Measurements from ENCODE around the gene ZNF341. TPM values are rescaled to one million over a fixed set of nuclear protein-coding genes. Genes with fewer than 3 reads are reported as not detected.

Gene ZNF341
- total RNA-seq, 1 donor from 2014 or later, result 3.4 TPM

DNA sequence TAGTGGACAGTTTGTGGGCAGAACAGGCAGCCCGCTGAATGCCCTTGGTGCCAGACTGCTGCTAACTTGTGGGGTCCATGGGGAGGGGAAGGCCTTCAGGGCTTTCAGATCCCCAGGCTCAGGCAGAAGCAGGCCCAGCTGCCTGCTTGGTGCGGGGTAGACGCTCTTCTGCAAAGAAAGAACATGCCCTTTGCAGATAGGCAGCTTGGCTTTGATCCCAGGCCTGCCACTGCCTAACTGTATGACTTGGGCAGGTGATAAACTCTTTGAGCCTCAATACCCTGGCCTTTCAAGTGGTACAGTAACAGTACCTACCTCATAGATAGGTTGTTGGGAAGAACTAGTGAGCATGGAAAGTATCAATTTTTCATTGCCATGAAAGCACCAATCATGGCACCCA is 107.8 kb downstream of the ZNF341 start:
- peaks cover 19% of the 10 kb centered on the region for H3K4me1 Mint-ChIP-seq (ENCODE audit: unreplicated experiment)

DNA sequence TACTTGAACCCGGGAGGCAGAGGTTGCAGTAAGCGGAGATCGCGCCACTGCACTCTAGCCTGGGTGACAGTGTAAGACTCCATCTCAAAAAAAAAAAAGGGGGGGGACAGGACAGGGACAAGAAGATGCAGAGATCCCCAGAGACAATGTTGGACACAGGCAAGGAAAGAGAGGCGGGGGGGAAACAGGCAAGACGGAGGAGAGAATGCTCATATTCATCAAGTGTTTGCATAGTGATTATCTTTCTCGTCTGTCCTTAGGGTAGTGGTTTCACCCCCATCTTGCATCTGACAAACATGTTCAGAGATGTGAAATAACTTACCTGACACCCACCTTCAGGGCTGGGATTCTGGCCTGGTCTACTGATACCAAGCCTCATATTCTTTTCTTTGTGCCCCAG is 108.4 kb downstream of the ZNF341 start:
- Mint-ChIP-seq H3K27me3 (ENCODE audit: unreplicated experiment) (no peaks in the 10 kb centered on the region), H3K4me1 (ENCODE audit: unreplicated experiment) (peaks cover 19% of the 10 kb centered on the region), H3K4me3 (ENCODE audit: unreplicated experiment) (no peak overlapping the region), H3K9me3 (ENCODE audit: unreplicated experiment) (no peaks in the 10 kb centered on the region), H3K27ac (ENCODE audit: unreplicated experiment) (no peak overlapping the region), H3K36me3 (ENCODE audit: unreplicated experiment) (peaks cover 9% of the 10 kb centered on the region)
- TF ChIP-seq, protein P1, sequence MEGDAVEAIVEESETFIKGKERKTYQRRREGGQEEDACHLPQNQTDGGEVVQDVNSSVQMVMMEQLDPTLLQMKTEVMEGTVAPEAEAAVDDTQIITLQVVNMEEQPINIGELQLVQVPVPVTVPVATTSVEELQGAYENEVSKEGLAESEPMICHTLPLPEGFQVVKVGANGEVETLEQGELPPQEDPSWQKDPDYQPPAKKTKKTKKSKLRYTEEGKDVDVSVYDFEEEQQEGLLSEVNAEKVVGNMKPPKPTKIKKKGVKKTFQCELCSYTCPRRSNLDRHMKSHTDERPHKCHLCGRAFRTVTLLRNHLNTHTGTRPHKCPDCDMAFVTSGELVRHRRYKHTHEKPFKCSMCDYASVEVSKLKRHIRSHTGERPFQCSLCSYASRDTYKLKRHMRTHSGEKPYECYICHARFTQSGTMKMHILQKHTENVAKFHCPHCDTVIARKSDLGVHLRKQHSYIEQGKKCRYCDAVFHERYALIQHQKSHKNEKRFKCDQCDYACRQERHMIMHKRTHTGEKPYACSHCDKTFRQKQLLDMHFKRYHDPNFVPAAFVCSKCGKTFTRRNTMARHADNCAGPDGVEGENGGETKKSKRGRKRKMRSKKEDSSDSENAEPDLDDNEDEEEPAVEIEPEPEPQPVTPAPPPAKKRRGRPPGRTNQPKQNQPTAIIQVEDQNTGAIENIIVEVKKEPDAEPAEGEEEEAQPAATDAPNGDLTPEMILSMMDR (IDR thresholded peaks at IDR 0.05), result no peak
- DNase-seq (ENCODE audit: extremely low spot score, unreplicated experiment), result no peak

More for the DNA sequence above, 107.8 kb downstream of the ZNF341 start:
- no peak for DNase-seq (ENCODE audit: extremely low spot score, unreplicated experiment)
- Mint-ChIP-seq H3K27ac (ENCODE audit: unreplicated experiment) (no peak overlapping the region), H3K27me3 (ENCODE audit: unreplicated experiment) (no peaks in the 10 kb centered on the region), H3K36me3 (ENCODE audit: unreplicated experiment) (peaks cover 11% of the 10 kb centered on the region), H3K9me3 (ENCODE audit: unreplicated experiment) (no peaks in the 10 kb centered on the region), H3K4me3 (ENCODE audit: unreplicated experiment) (no peak overlapping the region)
- TF ChIP-seq, protein P1 (IDR thresholded peaks at IDR 0.05), result no peak

DNA sequence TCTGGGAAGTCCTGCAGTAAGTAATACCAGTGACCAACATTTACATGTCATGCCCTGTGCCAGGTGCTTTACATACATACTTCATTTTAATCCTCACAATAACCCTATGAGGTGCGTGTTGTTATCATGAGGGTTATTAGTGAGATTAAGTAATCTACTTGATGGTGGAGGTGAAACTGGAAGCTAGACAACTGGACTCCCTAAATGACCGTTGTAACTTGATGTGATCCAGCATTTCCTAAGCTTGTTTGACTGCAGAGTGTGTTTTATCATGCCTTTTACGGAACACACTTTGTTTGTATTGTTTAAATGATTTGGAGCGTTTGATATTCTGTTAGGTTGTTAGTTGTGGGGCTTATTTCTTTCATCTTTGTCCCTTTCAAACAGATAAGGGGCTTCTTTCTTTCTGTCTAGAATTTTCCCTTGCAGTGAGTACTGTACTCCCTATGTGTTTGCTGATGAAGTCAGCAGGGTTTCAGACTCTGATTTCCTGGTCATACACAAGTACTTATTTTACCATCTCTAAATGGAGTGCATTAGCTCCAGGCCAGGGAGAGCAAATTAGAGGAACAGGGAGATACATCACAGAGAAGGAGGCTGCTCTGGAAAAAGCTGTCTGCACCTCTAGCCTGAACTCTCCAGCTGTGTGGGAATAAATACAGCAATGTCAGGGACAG is 109.1 kb downstream of the ZNF341 start:
- Mint-ChIP-seq H3K9me3 (ENCODE audit: unreplicated experiment) (no peaks in the 10 kb centered on the region), H3K36me3 (ENCODE audit: unreplicated experiment) (peaks cover 4% of the 10 kb centered on the region), H3K27me3 (ENCODE audit: unreplicated experiment) (no peaks in the 10 kb centered on the region), H3K4me3 (ENCODE audit: unreplicated experiment) (no peak overlapping the region), H3K4me1 (ENCODE audit: unreplicated experiment) (peaks cover 25% of the 10 kb centered on the region), H3K27ac (ENCODE audit: unreplicated experiment) (no peak overlapping the region)
- TF ChIP-seq, protein P1 (IDR thresholded peaks at IDR 0.05), result no peak
- DNase-seq (ENCODE audit: extremely low spot score, unreplicated experiment), result no peak

DNA sequence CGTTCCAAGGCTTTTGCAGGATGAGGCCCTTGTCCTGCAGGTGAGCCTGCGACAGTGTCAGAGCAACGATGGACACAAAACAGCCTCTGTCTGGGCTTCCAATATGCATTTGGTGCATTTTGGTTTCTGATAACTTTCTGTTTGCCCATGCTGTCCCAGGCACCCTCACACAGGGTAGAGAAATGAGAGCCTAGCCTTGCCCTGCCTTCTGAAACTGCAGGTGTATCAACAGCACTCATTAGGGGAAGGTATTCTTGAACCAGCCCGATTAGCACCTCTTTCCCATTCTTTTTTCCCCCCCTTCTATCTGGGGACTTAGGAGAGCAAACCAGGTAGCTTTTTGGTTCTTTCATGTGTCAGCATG is 109.6 kb downstream of the ZNF341 start:
- Mint-ChIP-seq H3K36me3 (ENCODE audit: unreplicated experiment) (peaks cover 3% of the 10 kb centered on the region), H3K4me1 (ENCODE audit: unreplicated experiment) (peaks cover 30% of the 10 kb centered on the region), H3K27me3 (ENCODE audit: unreplicated experiment) (no peaks in the 10 kb centered on the region), H3K4me3 (ENCODE audit: unreplicated experiment) (no peak overlapping the region), H3K27ac (ENCODE audit: unreplicated experiment) (no peak overlapping the region), H3K9me3 (ENCODE audit: unreplicated experiment) (no peaks in the 10 kb centered on the region)
- TF ChIP-seq, protein P1 (IDR thresholded peaks at IDR 0.05), result no peak
- DNase-seq (ENCODE audit: extremely low spot score, unreplicated experiment), result no peak

Other genes starting within 250 kb of the ZNF341 start
- gene CBFA2T2, start 241.9 kb upstream of the ZNF341 start, total RNA-seq, result 19.6 and 19.9 TPM in 2 replicates
- gene C20orf144, start 69.7 kb upstream of the ZNF341 start, total RNA-seq, result 0.13 and 0.37 TPM in 2 replicates
- 0.52 and 0.54 TPM in 2 replicates for gene ACTL10, start 65.1 kb upstream of the ZNF341 start, total RNA-seq
- gene NECAB3, start 57.6 kb upstream of the ZNF341 start, total RNA-seq, result 29.1 and 30.0 TPM in 2 replicates
- gene E2F1, start 45.6 kb upstream of the ZNF341 start, total RNA-seq, result 5.6 and 6.3 TPM in 2 replicates
- 2.1 and 3.4 TPM in 2 replicates for gene PXMP4, start 11.7 kb upstream of the ZNF341 start, total RNA-seq
- gene CHMP4B, start 79.4 kb downstream of the ZNF341 start, total RNA-seq, result 87.5 and 92.5 TPM in 2 replicates

All from osteocyte (in vitro differentiated cells).